Measurements from ENCODE around the gene HK3.
"Not testable (repeated sequence)": the region's sequence is repeated elsewhere in the genome, so short reads cannot be mapped to it uniquely, and the experiment has no call there.

Gene HK3

GRCh38 chr5:176872586-176872985 is 26.6 kb downstream of the HK3 start:
- not testable (repeated sequence) for H3K4me3 ChIP-seq (ENCODE audit: low read depth in 1 of 2, low read length in 2 of 2); H3K9me3 ChIP-seq (ENCODE audit: low read length); H3K9ac ChIP-seq (ENCODE audit: low read length); H3K4me1 ChIP-seq (ENCODE audit: insufficient read depth, low read length); H3K36me3 ChIP-seq (ENCODE audit: insufficient read depth, low read length); H3K27ac ChIP-seq (ENCODE audit: low read depth, low read length)
- peaks cover 0 to 18% of the 10 kb centered on the region in 2 donors for H3K27me3 ChIP-seq (ENCODE audit: control insufficient read depth in 1 of 2, insufficient read depth in 2 of 2, low read length in 2 of 2)

GRCh38 chr5:176870644-176871043 is 28.5 kb downstream of the HK3 start:
- not testable (repeated sequence) for H3K27ac ChIP-seq (ENCODE audit: low read depth, low read length); H3K36me3 ChIP-seq (ENCODE audit: insufficient read depth, low read length); H3K4me3 ChIP-seq (ENCODE audit: low read depth in 1 of 2, low read length in 2 of 2); H3K9ac ChIP-seq (ENCODE audit: low read length); H3K4me1 ChIP-seq (ENCODE audit: insufficient read depth, low read length); H3K9me3 ChIP-seq (ENCODE audit: low read length)
- peaks cover 0 to 22% of the 10 kb centered on the region in 2 donors for H3K27me3 ChIP-seq (ENCODE audit: control insufficient read depth in 1 of 2, insufficient read depth in 2 of 2, low read length in 2 of 2)

GRCh38 chr5:176870110-176870591 is 29.0 kb downstream of the HK3 start:
- H3K36me3 ChIP-seq (ENCODE audit: insufficient read depth, low read length), result no peaks in the 10 kb centered on the region
- H3K27ac ChIP-seq (ENCODE audit: low read depth, low read length), result no peak overlapping the region
- no peaks in the 10 kb centered on the region for H3K4me1 ChIP-seq (ENCODE audit: insufficient read depth, low read length)
- H3K9ac ChIP-seq (ENCODE audit: low read length), result no peak overlapping the region
- H3K9me3 ChIP-seq (ENCODE audit: low read length), result no peaks in the 10 kb centered on the region
- peaks cover 0 to 27% of the 10 kb centered on the region in 2 donors for H3K27me3 ChIP-seq (ENCODE audit: control insufficient read depth in 1 of 2, insufficient read depth in 2 of 2, low read length in 2 of 2)
- no peak overlapping the region for H3K4me3 ChIP-seq (ENCODE audit: low read depth in 1 of 2, low read length in 2 of 2)

GRCh38 chr5:176869501-176870109 is 29.5 kb downstream of the HK3 start:
- no peak overlapping the region for H3K27ac ChIP-seq (ENCODE audit: low read depth, low read length)
- no peak overlapping the region for H3K9ac ChIP-seq (ENCODE audit: low read length)
- H3K4me3 ChIP-seq (ENCODE audit: low read depth in 1 of 2, low read length in 2 of 2), result no peak overlapping the region
- peaks cover 0 to 31% of the 10 kb centered on the region in 2 donors for H3K27me3 ChIP-seq (ENCODE audit: control insufficient read depth in 1 of 2, insufficient read depth in 2 of 2, low read length in 2 of 2)
- H3K4me1 ChIP-seq (ENCODE audit: insufficient read depth, low read length), result no peaks in the 10 kb centered on the region
- H3K36me3 ChIP-seq (ENCODE audit: insufficient read depth, low read length), result no peaks in the 10 kb centered on the region
- H3K9me3 ChIP-seq (ENCODE audit: low read length), result no peaks in the 10 kb centered on the region

- Histone ChIP-seq H3K27ac (ENCODE audit: low read depth, low read length) (no peak overlapping the region), H3K4me1 (ENCODE audit: insufficient read depth, low read length) (no peaks in the 10 kb centered on the region), H3K36me3 (ENCODE audit: insufficient read depth, low read length) (no peaks in the 10 kb centered on the region), H3K9me3 (ENCODE audit: low read length) (no peaks in the 10 kb centered on the region), H3K9ac (ENCODE audit: low read length) (no peak overlapping the region), H3K4me3 (ENCODE audit: low read depth in 1 of 2, low read length in 2 of 2) (no peak overlapping the region), H3K27me3 (ENCODE audit: control insufficient read depth in 1 of 2, insufficient read depth in 2 of 2, low read length in 2 of 2) (peaks cover 0 to 31% of the 10 kb centered on the region in 2 donors)
Observed at GRCh38 chr5:176868731-176869130, 30.4 kb downstream of the HK3 start.

GRCh38 chr5:176868126-176868525 is 31.0 kb downstream of the HK3 start:
- Histone ChIP-seq H3K27me3 (ENCODE audit: control insufficient read depth in 1 of 2, insufficient read depth in 2 of 2, low read length in 2 of 2) (peaks cover 0 to 31% of the 10 kb centered on the region in 2 donors), H3K27ac (ENCODE audit: low read depth, low read length) (no peak overlapping the region), H3K9me3 (ENCODE audit: low read length) (no peaks in the 10 kb centered on the region), H3K36me3 (ENCODE audit: insufficient read depth, low read length) (no peaks in the 10 kb centered on the region), H3K4me1 (ENCODE audit: insufficient read depth, low read length) (no peaks in the 10 kb centered on the region), H3K9ac (ENCODE audit: low read length) (no peak overlapping the region), H3K4me3 (ENCODE audit: low read depth in 1 of 2, low read length in 2 of 2) (no peak overlapping the region)

GRCh38 chr5:176866707-176867310 is 32.3 kb downstream of the HK3 start:
- no peaks in the 10 kb centered on the region for H3K36me3 ChIP-seq (ENCODE audit: insufficient read depth, low read length)
- no peaks in the 10 kb centered on the region for H3K4me1 ChIP-seq (ENCODE audit: insufficient read depth, low read length)
- no peaks in the 10 kb centered on the region for H3K9me3 ChIP-seq (ENCODE audit: low read length)
- H3K27ac ChIP-seq (ENCODE audit: low read depth, low read length), result no peak overlapping the region
- peaks cover 0 to 35% of the 10 kb centered on the region in 2 donors for H3K27me3 ChIP-seq (ENCODE audit: control insufficient read depth in 1 of 2, insufficient read depth in 2 of 2, low read length in 2 of 2)
- no peak overlapping the region for H3K4me3 ChIP-seq (ENCODE audit: low read depth in 1 of 2, low read length in 2 of 2)
- no peak overlapping the region for H3K9ac ChIP-seq (ENCODE audit: low read length)

- Histone ChIP-seq H3K9ac (ENCODE audit: low read length) (no peak overlapping the region), H3K4me1 (ENCODE audit: insufficient read depth, low read length) (no peaks in the 10 kb centered on the region), H3K36me3 (ENCODE audit: insufficient read depth, low read length) (no peaks in the 10 kb centered on the region), H3K27ac (ENCODE audit: low read depth, low read length) (no peak overlapping the region), H3K9me3 (ENCODE audit: low read length) (no peaks in the 10 kb centered on the region), H3K4me3 (ENCODE audit: low read depth in 1 of 2, low read length in 2 of 2) (no peak overlapping the region), H3K27me3 (ENCODE audit: control insufficient read depth in 1 of 2, insufficient read depth in 2 of 2, low read length in 2 of 2) (peaks cover 0 to 42% of the 10 kb centered on the region in 2 donors)
Observed at GRCh38 chr5:176865964-176866363, 33.2 kb downstream of the HK3 start.

- Histone ChIP-seq H3K9me3 (ENCODE audit: low read length) (no peaks in the 10 kb centered on the region), H3K4me3 (ENCODE audit: low read depth in 1 of 2, low read length in 2 of 2) (no peak overlapping the region), H3K4me1 (ENCODE audit: insufficient read depth, low read length) (no peaks in the 10 kb centered on the region), H3K27me3 (ENCODE audit: control insufficient read depth in 1 of 2, insufficient read depth in 2 of 2, low read length in 2 of 2) (peaks cover 0 to 49% of the 10 kb centered on the region in 2 donors), H3K36me3 (ENCODE audit: insufficient read depth, low read length) (no peaks in the 10 kb centered on the region), H3K27ac (ENCODE audit: low read depth, low read length) (no peak overlapping the region), H3K9ac (ENCODE audit: low read length) (no peak overlapping the region)
Observed at GRCh38 chr5:176864755-176865154, 34.4 kb downstream of the HK3 start.

GRCh38 chr5:176863765-176864098 is 35.4 kb downstream of the HK3 start:
- Histone ChIP-seq H3K9me3 (ENCODE audit: low read length) (no peaks in the 10 kb centered on the region), H3K4me3 (ENCODE audit: low read depth in 1 of 2, low read length in 2 of 2) (no peak overlapping the region), H3K4me1 (ENCODE audit: insufficient read depth, low read length) (no peaks in the 10 kb centered on the region), H3K36me3 (ENCODE audit: insufficient read depth, low read length) (no peaks in the 10 kb centered on the region), H3K9ac (ENCODE audit: low read length) (no peak overlapping the region), H3K27me3 (ENCODE audit: control insufficient read depth in 1 of 2, insufficient read depth in 2 of 2, low read length in 2 of 2) (peaks cover 0 to 49% of the 10 kb centered on the region in 2 donors), H3K27ac (ENCODE audit: low read depth, low read length) (no peak overlapping the region)

GRCh38 chr5:176863041-176863764 is 35.9 kb downstream of the HK3 start:
- H3K9ac ChIP-seq (ENCODE audit: low read length), result no peak overlapping the region
- H3K9me3 ChIP-seq (ENCODE audit: low read length), result no peaks in the 10 kb centered on the region
- no peaks in the 10 kb centered on the region for H3K4me1 ChIP-seq (ENCODE audit: insufficient read depth, low read length)
- H3K36me3 ChIP-seq (ENCODE audit: insufficient read depth, low read length), result no peaks in the 10 kb centered on the region
- no peak overlapping the region for H3K27ac ChIP-seq (ENCODE audit: low read depth, low read length)
- no peak overlapping the region for H3K4me3 ChIP-seq (ENCODE audit: low read depth in 1 of 2, low read length in 2 of 2)
- peaks cover 0 to 45% of the 10 kb centered on the region in 2 donors for H3K27me3 ChIP-seq (ENCODE audit: control insufficient read depth in 1 of 2, insufficient read depth in 2 of 2, low read length in 2 of 2)

Data from muscle layer of colon (tissue), 2 donors.